Right renal pelvis (tissue), 4 donors: Measurements from ENCODE around the gene ITGB6. TPM values are rescaled to one million over a fixed set of nuclear protein-coding genes. Genes with fewer than 3 reads are reported as not detected.

Experiments
- DNase-seq, 4 donors: peaks; one replicate each; pipeline ENCODE4 v3.0.0-alpha.2; 2013; ENCODE audit warnings: low read depth in 4 of 4, low spot score in 3 of 4, missing footprints in 1 of 4
- polyA plus RNA-seq, 4 donors: library from polyadenylated mRNA; unstranded; fragments of 120-200 nt; gene quantifications; one replicate each; pipeline ENCODE4 v1.2.1, GENCODE V29; 2013; ENCODE audit not compliant: insufficient read length in 4 of 4

The ITGB6 gene
- polyA plus RNA-seq, 4 donors, result 16.8 to 21.0 (median 20.3) TPM

GRCh38 chr2:160221391-160222276 is 21.6 kb upstream of the ITGB6 start:
- no peak for DNase-seq

- no peak for DNase-seq
These were observed 20.5 kb upstream of the ITGB6 start for GRCh38 chr2:160220545-160221009.

- no peak for DNase-seq
These were observed 20.0 kb upstream of the ITGB6 start for GRCh38 chr2:160220026-160220425.

GRCh38 chr2:160214461-160215445 is 14.7 kb upstream of the ITGB6 start:
- DNase-seq, result no peak

GRCh38 chr2:160213511-160213910 is 13.4 kb upstream of the ITGB6 start:
- no peak for DNase-seq

- peak in 1 of 4 donors; percentile 38 for DNase-seq
These were observed 10.6 kb upstream of the ITGB6 start for GRCh38 chr2:160210599-160211138.

- no peak for DNase-seq
These were observed 9.4 kb upstream of the ITGB6 start for GRCh38 chr2:160209516-160209856.

GRCh38 chr2:160208655-160209515 is 8.8 kb upstream of the ITGB6 start:
- DNase-seq, result no peak

- no peak for DNase-seq
These were observed 8.0 kb upstream of the ITGB6 start for GRCh38 chr2:160207804-160208654.

GRCh38 chr2:160207271-160207670 is 7.2 kb upstream of the ITGB6 start:
- no peak for DNase-seq

- DNase-seq, result no peak
These were observed 6.4 kb upstream of the ITGB6 start for GRCh38 chr2:160206436-160206835.

GRCh38 chr2:160205505-160205904 is 5.4 kb upstream of the ITGB6 start:
- no peak for DNase-seq

GRCh38 chr2:160203422-160203821 is 3.4 kb upstream of the ITGB6 start:
- no peak for DNase-seq

- DNase-seq, result no peak
These were observed 2.9 kb upstream of the ITGB6 start for GRCh38 chr2:160203007-160203406.

- no peak for DNase-seq
These were observed 1.9 kb upstream of the ITGB6 start for GRCh38 chr2:160201849-160202539.

- no peak for DNase-seq
These were observed 849 bp upstream of the ITGB6 start for GRCh38 chr2:160200921-160201320.

GRCh38 chr2:160199053-160199452 is 1.0 kb downstream of the ITGB6 start:
- DNase-seq, result no peak

- DNase-seq, result no peak
These were observed 2.5 kb downstream of the ITGB6 start for GRCh38 chr2:160197587-160197986.

GRCh38 chr2:160194946-160195345 is 5.1 kb downstream of the ITGB6 start:
- DNase-seq, result no peak
